Measurements from ENCODE around the gene MSI2. TPM values are rescaled to one million over a fixed set of nuclear protein-coding genes. Genes with fewer than 3 reads are reported as not detected.

Gene MSI2
- total RNA-seq, 1 donor from 2014 or later: 110 TPM

- no peak for DNase-seq
- intact Hi-C loops (cut with DNase I): no loop called here
- ATAC-seq (ENCODE audit: poor library complexity): no peak
Measured at GRCh38 chr17:57410169-57410568, 153.8 kb downstream of the MSI2 start.

DNA sequence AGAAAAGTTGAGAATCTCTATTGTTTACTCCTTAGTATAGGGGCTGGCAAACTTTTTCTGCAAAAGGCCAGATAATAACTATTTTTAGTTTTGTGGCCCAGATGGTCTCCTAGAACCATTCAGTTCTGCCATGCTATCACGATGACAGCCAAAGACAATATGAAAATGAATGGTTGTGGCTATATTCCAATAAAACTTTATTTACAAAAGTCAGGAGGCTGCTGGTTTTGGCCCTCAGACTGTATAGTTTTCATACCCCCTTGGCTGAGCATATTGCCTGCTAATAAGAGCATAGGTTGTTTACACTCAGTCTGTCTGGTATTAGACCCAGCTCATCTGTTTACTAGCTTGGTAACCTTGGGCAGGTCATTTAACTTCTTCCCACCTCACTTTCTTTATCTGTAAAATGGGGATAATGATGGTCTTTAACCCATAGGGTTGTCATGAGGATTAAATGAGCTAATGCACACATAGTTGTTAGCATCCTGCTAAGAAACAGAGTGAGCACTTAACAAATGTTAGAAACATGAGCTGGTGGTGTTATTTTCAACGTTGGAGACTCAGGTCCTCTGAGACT is 156.3 kb downstream of the MSI2 start:
- ATAC-seq (ENCODE audit: poor library complexity): no peak
- no peak for DNase-seq
- intact Hi-C loops (cut with DNase I): no loop called here

DNA sequence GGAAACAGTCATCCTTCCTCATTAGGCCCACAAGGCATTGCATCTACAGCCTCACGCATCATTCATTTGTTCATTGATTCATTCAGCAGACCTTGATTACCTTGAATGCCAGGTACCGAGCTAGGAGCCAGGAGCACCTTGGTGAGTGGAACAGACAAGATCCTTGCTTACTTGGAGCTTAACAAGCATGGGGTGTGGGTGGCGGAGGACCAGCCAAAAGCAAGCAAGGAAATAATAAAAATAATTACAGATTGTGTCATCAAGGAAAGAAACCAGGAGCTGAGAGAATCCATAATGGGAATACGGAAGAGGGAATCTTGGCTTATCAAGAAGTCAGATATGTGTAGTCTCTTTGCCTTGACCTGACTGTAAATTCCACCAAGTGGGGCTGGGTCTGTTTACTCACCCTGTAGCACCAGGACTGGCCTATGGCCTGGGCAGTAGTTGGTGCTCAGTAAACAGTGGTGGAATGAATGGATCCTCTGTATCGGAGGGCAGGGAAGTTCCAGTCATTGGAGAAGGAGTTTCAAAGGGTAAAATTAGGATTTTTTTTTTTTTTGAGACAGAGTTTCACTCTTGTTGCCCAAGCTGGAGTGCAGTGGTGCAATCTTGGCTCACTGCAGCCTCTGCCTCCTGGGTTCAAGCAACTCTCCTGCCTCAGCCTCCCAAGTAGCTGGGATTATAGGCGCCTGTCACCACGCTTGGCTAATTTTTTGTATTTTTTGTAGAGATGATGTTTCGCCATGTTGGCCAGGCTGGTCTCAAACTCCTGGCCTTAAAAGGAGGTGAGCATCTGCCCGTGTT is 157.7 kb downstream of the MSI2 start:
- DNase-seq: no peak
- intact Hi-C loops (cut with DNase I): no loop called here
- ATAC-seq (ENCODE audit: poor library complexity): no peak

GRCh38 chr17:57415751-57416207 is 159.5 kb downstream of the MSI2 start:
- ATAC-seq (ENCODE audit: poor library complexity): peak; percentile 42
- intact Hi-C loops (cut with DNase I): no loop called here
- no peak for DNase-seq

- intact Hi-C loops (cut with DNase I): no loop called here
- DNase-seq: no peak
- ATAC-seq (ENCODE audit: poor library complexity): no peak
Measured at GRCh38 chr17:57416369-57416768, 160.0 kb downstream of the MSI2 start.

DNA sequence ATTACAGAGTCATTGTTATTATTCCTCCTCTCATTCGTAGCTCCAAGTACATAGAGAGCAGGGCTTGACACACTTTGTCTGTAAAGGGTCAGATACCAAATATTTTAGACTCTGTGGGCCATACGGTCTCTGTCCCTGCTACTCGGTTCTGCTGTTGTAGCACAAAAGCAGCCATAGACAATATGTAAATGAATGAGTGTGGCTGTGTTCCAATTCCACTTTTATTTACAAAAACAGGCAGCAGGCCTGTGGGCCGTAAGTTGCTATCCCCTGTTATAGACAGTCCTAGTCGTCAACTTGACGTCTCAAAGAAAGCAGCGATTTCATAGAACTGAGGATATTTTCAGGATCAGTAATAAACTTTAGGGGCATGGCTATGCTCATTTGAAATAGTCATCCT is 161.6 kb downstream of the MSI2 start:
- DNase-seq: no peak
- no peak for ATAC-seq (ENCODE audit: poor library complexity)
- intact Hi-C loops (cut with DNase I): no loop called here

DNA sequence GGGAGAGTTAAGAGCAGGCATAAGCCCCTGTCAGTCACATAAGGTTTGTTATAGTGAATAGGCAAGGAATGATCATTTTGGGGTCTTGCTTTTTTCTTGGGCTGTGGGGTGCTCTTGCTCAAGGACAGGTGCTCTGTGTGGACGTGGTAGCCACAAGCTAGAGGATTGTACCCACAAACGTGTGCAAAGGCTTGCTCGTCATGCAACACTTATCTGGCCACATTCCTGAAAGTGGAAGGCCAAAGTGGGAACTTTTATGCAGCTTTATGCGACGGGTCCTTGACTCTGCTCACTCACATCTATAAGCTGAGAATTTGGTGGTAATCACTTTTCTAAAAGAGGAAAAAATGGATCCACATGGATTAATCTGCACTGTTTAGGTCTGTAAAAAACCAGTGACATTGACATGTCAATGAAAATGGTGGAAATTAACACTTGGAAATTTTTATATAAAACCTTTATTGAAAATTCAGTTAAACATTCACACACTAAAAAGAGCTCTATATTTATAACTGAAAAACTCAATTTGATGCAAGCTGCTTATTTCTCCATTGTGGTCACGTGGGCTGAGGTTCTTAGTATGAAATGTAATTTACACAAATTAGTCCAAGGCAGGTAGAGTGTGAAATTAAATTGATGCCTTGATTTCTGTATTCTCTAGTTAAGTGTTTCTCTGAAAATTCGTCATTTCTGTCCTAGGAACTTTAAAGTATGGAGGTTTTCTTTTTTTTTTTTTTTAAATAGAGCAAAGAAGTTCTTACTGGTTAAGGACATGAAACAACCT is 162.3 kb downstream of the MSI2 start:
- DNase-seq (no peak), ATAC-seq (ENCODE audit: poor library complexity) (no peak)
- intact Hi-C loops (cut with DNase I): no loop called here

- ATAC-seq (ENCODE audit: poor library complexity): no peak
- DNase-seq: no peak
- intact Hi-C loops (cut with DNase I): no loop called here
Measured at GRCh38 chr17:57419940-57420550, 163.7 kb downstream of the MSI2 start.

- DNase-seq (no peak), ATAC-seq (ENCODE audit: poor library complexity) (no peak)
- intact Hi-C loops (cut with DNase I): no loop called here
Measured at GRCh38 chr17:57420734-57421717, 164.7 kb downstream of the MSI2 start.

- ATAC-seq (ENCODE audit: poor library complexity): peak; percentile 86
- no peak for DNase-seq
- intact Hi-C loops (cut with DNase I): no loop called here
Measured at GRCh38 chr17:57422574-57423164, 166.3 kb downstream of the MSI2 start.

DNA sequence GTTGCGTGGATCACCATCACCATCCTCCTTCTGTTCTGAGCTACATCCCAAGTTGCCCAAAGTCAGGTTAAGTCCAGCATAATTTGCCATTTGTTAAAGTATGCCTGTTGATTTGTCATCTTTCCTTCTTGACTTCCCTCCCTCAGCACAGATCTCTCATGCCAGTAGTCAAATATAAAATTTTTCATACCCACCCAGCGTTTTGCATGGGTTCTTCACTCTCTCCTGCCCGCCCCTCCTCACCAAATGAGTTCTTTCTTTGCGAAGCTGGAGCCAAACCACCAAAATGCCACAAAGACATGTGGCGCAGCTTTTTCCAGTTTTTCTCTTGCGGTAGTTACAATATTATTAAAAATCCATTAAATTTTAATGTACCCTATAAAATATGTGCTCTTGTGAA is 167.2 kb downstream of the MSI2 start:
- ATAC-seq (ENCODE audit: poor library complexity) (no peak), DNase-seq (no peak)
- intact Hi-C loops (cut with DNase I): no loop called here

GRCh38 chr17:57424273-57424672 is 167.9 kb downstream of the MSI2 start:
- DNase-seq (no peak), ATAC-seq (ENCODE audit: poor library complexity) (no peak)
- intact Hi-C loops (cut with DNase I): no loop called here

DNA sequence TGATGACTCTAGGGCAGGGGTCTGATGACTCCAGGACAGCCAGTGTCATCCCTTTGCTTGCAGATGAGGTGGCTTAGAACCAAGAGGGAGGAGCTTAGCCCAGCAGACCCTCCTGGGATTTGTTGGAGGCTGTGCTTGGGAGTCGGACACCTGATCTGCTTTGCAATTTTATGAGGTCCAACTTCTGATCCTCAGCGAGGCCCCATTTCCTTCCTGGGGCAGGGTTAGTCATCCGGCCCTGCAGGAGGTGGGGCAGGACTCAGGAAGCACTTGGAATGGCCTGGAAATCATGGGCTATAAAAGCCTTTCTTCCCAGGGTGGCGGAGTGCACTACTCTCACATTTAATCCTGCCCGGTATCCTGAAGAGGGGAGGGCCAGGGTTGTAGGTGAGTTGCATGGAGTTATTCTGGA is 168.5 kb downstream of the MSI2 start:
- no peak for DNase-seq
- ATAC-seq (ENCODE audit: poor library complexity): no peak
- intact Hi-C loops (cut with DNase I): no loop called here

GRCh38 chr17:57425431-57425830 is 169.1 kb downstream of the MSI2 start:
- intact Hi-C loops (cut with DNase I): no loop called here
- ATAC-seq (ENCODE audit: poor library complexity): no peak

GRCh38 chr17:57425903-57426880 is 169.9 kb downstream of the MSI2 start:
- intact Hi-C loops (cut with DNase I): no loop called here
- DNase-seq (no peak), ATAC-seq (ENCODE audit: poor library complexity) (no peak)

More at GRCh38 chr17:57425431-57425830, 169.1 kb downstream of the MSI2 start:
- DNase-seq: no peak

GRCh38 chr17:57429966-57430365 is 173.6 kb downstream of the MSI2 start:
- intact Hi-C loops (cut with DNase I): no loop called here
- no peak for DNase-seq
- ATAC-seq (ENCODE audit: poor library complexity): no peak

- DNase-seq: no peak
- ATAC-seq (ENCODE audit: poor library complexity): no peak
- intact Hi-C loops (cut with DNase I): no loop called here
Measured at GRCh38 chr17:57431415-57431814, 175.1 kb downstream of the MSI2 start.

All from Right ventricle myocardium superior (tissue), 1 donor.